GM12864 (cell line): ENCODE results near the gene INTS14.

ENCODE experiments used
- DNase-seq: peaks from one replicate; pipeline ENCODE4 v3.0.0-alpha.2; 2011; ENCODE audit warnings: low read depth
- H3K4me3 ChIP-seq: 2 replicates; pipeline ENCODE4 v1.5.1; 2011; ENCODE audit warnings: mild to moderate bottlenecking, low read depth, low read length, control low read depth
- CTCF ChIP-seq: IDR thresholded peaks from 2 replicates; pipeline ENCODE4 v1.5.1; 2011; ENCODE audit warnings: low read depth, mild to moderate bottlenecking, moderate library complexity, low read length, control low read depth, inconsistent platforms; ENCODE audit errors: missing control alignments

INTS14 gene

DNA sequence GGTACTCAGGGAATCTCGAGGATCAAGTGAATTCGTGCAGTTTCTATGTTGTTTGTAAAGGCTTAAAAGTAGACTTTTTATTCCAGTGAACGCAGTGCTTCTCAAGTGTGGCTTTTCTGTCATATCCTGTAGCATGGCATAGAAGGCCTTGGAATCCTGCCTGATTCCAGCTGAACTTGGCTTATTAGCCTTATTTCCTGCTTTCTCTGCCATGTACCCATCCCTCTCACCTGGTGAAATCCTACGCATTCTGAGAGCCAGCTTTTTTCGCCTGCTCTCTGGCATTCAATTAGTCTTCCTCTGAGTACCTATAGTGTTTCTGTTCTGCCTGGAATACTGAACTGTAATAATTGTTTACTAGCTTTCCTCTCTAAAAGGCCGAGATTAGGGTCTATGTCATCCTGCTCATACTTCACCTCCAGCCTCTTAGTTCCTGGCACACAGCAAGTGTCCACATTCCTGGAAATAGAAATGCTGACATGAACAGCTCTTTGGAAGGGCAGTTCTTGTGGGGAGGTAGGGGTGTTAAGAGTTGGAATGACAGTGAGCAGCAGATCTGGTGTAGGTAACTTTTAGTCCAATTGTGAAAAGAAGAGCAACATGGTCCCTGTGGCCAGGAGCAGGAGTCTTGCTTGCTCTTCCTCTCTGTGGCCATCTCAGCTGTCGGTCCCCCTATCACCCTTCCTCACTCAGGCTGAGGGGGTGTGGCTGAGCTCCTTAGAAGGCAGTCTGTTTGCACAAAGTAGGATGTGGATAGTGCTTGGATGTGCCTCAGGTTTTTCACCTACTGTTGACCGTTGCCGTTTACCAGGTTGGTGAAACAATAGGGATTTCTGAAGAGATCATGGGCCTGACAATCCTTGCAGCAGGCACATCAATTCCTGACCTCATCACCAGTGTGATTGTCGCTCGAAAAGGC is 41.2 kb upstream of the INTS14 start:
- no peak for DNase-seq
- H3K4me3 ChIP-seq = no peak overlapping the region
- no peak for TF ChIP-seq CTCF

GRCh38 chr15:65651042-65651322 is 40.1 kb upstream of the INTS14 start:
- no peak overlapping the region for H3K4me3 ChIP-seq
- no peak for DNase-seq
- TF ChIP-seq CTCF = no peak

- TF ChIP-seq CTCF = no peak
- no peak for DNase-seq
- H3K4me3 ChIP-seq = no peak overlapping the region
Observed at GRCh38 chr15:65650312-65651041, 39.5 kb upstream of the INTS14 start.

DNA sequence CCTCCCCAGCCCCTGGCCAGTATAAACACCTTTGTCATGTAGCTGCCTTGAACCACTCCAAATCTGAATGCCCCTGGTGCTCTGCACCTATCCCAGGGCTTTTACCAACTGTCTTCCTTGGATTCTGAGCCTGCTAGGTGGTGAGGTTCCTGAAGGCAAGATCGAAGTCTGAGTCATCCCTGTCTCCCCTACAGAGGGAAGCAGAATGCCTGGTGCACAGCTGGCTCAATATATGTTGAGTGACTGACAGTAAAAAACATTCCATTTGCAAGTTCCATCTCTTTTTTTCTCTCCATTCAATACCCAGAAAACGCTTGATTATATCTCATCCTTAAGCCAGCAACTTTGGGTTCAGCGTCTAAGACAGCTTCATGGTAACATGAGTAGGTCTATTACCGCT is 35.6 kb upstream of the INTS14 start:
- no peak for DNase-seq
- no peak for TF ChIP-seq CTCF

GRCh38 chr15:65645392-65645791 is 34.5 kb upstream of the INTS14 start:
- no peak for TF ChIP-seq CTCF
- no peak overlapping the region for H3K4me3 ChIP-seq
- DNase-seq = no peak

More for the DNA sequence above, 35.6 kb upstream of the INTS14 start:
- no peak overlapping the region for H3K4me3 ChIP-seq

GRCh38 chr15:65644282-65644681 is 33.4 kb upstream of the INTS14 start:
- DNase-seq = no peak
- H3K4me3 ChIP-seq = no peak overlapping the region
- no peak for TF ChIP-seq CTCF
